BLaER1 treated with 17β-estradiol and CSF1 and Interleukin-3, amounts not matched to agents 10 nM and 100 nM (cell line): ENCODE data around the gene CIPC.

Source experiments
- H3K27ac ChIP-seq, 11 experiments: shearing (Covaris generic); formaldehyde crosslinking; 2 replicates each; pipeline ENCODE4 v1.8.1; 2022
- H3K27me3 ChIP-seq, 11 experiments: shearing (Covaris generic); formaldehyde crosslinking; 2 replicates each; pipeline ENCODE4 v1.8.1; 2022
- H3K36me3 ChIP-seq, 11 experiments: shearing (Covaris generic); formaldehyde crosslinking; 2 replicates each; pipeline ENCODE4 v1.8.1; 2022
- H3K4me1 ChIP-seq, 10 experiments: shearing (Covaris generic); formaldehyde crosslinking; 2 replicates each; pipeline ENCODE4 v1.8.1; 2022
- H3K4me2 ChIP-seq, 11 experiments: shearing (Covaris generic); formaldehyde crosslinking; 2 replicates each; pipeline ENCODE4 v1.8.1; 2022
- H3K4me3 ChIP-seq, 10 experiments: shearing (Covaris generic); formaldehyde crosslinking; 2 replicates each; pipeline ENCODE4 v1.8.1; 2022
- H3K9ac ChIP-seq, 11 experiments: shearing (Covaris generic); formaldehyde crosslinking; 2 replicates each; pipeline ENCODE4 v1.8.1; 2022
- H3K9me3 ChIP-seq, 11 experiments: shearing (Covaris generic); formaldehyde crosslinking; replicated peaks in 1 of 11; 2 replicates each; pipeline ENCODE4 v1.8.1; 2022
- H4K20me1 ChIP-seq, 11 experiments: shearing (Covaris generic); formaldehyde crosslinking; 2 replicates each; pipeline ENCODE4 v1.8.1; 2022
- Cebpa-rat ChIP-seq, 11 experiments: shearing (Covaris generic); IDR thresholded peaks; 2 replicates each; pipeline ENCODE4 v1.8.1; 2022

Gene CIPC

DNA sequence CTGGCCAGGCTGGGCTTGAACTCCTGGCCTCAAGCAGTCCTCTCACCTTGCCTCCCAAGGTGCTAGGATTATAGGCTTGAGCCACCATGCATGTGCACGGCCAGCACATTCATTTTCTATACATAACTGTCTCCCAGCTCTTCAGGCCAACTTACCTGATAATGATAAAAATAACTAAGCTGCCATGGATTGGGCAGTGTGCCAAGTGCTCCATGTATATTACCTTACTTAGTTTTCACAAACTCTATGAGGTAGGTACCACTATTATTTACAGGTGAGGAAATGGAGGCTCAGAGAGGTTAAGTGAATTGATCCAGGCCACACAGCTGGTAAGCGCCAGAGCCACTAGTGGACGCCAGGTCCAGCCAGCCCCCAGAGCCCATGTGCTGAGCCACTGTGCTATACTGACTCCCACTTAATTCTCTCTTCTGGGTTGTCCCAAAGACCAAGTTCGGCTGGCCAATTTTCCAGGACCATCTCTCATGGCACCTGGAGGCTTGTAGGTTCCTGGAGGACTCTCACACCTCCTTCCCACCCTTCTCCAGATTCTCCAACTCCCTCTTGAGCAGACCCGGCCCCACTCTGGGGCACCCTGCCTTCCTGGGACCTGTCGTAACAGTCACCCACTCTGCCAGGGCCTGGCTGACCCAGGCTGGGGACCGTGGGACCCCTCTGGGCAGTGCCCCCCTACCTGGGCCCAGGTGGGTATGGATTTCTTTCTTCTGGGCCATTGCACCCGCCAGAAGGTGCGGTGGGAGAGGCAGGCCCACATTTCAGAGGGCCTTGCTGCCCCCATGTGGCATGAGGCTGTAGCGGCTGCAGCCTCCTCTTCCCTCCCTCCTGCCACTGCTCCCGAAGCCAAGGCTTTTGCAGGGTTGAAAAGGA, 30.2 kb upstream of the CIPC start:
- H3K27ac ChIP-seq, result no peak overlapping the region; a peak in 1 of 22 replicates
- no peak overlapping the region for H3K4me3 ChIP-seq
- no peaks in the 10 kb centered on the region for H3K27me3 ChIP-seq
- H3K9me3 ChIP-seq, result no peaks in the 10 kb centered on the region
- peaks cover 40 to 64% (median 53%) of the 10 kb centered on the region in 10 experiments for H3K4me1 ChIP-seq
- H4K20me1 ChIP-seq, result no peaks in the 10 kb centered on the region
- H3K36me3 ChIP-seq, result no peaks in the 10 kb centered on the region
- no peak for TF ChIP-seq Cebpa-rat (IDR thresholded peaks at IDR 0.05)
- peak overlapping the region in 3 of 11 experiments; percentile 41 to 81 (median 67); a peak in 4 of 22 replicates for H3K4me2 ChIP-seq
- H3K9ac ChIP-seq, result peak overlapping the region in 1 of 11 experiments; percentile 20; a peak in 1 of 22 replicates

DNA sequence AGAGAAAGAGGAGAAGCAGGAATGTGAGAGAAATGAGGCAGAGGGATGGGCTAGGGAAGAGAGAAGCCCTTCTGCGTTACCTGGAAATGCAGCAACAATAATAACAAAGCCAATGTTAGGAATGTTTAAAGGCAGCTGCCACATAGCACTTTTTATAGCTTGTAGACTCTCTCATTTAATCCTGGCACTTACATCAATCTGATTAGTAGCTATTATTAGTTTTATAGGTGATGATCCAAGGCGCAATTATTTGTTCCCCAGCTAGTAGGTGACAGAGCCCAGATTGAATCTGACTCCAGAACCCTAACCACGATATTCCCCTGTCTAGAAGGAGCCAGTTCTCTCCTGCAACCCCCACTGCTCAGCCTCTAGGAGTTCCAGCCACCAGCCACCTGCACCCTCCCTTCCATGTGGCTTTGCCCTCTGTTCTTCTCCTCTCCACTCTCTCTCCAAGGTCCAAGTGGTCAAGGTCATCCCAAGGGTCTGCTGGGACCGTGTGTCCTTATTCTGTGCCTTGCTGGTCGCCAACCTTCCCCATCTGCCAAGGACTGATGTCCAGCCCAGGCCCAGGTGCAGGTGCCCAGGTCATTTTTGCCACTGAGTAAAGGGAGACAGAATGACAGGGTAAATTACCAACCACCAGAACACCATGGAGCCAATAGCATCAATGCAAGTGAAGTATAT, 29.4 kb upstream of the CIPC start:
- peaks cover 34 to 56% (median 46%) of the 10 kb centered on the region in 10 experiments for H3K4me1 ChIP-seq
- H3K36me3 ChIP-seq, result no peaks in the 10 kb centered on the region
- no peaks in the 10 kb centered on the region for H4K20me1 ChIP-seq
- H3K4me3 ChIP-seq, result no peak overlapping the region
- H3K9ac ChIP-seq, result peak overlapping the region in 1 of 11 experiments; percentile 20; a peak in 1 of 22 replicates
- H3K9me3 ChIP-seq, result no peaks in the 10 kb centered on the region
- peak overlapping the region in 3 of 11 experiments; percentile 11 to 81 (median 41); a peak in 3 of 22 replicates for H3K4me2 ChIP-seq
- no peak overlapping the region for H3K27ac ChIP-seq
- no peaks in the 10 kb centered on the region for H3K27me3 ChIP-seq
- no peak for TF ChIP-seq Cebpa-rat (IDR thresholded peaks at IDR 0.05)

- H3K4me2 ChIP-seq, result no peak overlapping the region
- no peak overlapping the region for H3K27ac ChIP-seq
- H3K9me3 ChIP-seq, result 0 out of 22 replicates have a peak, but pooled peaks cover 0 to 5% (median 0%) of the 10 kb centered on the region in 11 experiments
- H3K4me3 ChIP-seq, result no peak overlapping the region
- no peak for TF ChIP-seq Cebpa-rat (IDR thresholded peaks at IDR 0.05)
- no peaks in the 10 kb centered on the region for H3K27me3 ChIP-seq
- H3K4me1 ChIP-seq, result peaks cover 26 to 48% (median 40%) of the 10 kb centered on the region in 10 experiments
- H3K9ac ChIP-seq, result no peak overlapping the region
- H4K20me1 ChIP-seq, result no peaks in the 10 kb centered on the region
- no peaks in the 10 kb centered on the region for H3K36me3 ChIP-seq
Observed at GRCh38 chr14:77069551-77069950, 28.5 kb upstream of the CIPC start.

GRCh38 chr14:77071938-77072388, 26.1 kb upstream of the CIPC start:
- Histone ChIP-seq H3K9me3 (0 out of 22 replicates have a peak, but pooled peaks cover 0 to 5% (median 0%) of the 10 kb centered on the region in 11 experiments), H4K20me1 (no peaks in the 10 kb centered on the region), H3K4me2 (peak overlapping the region in 4 of 11 experiments; percentile 7 to 33 (median 22); a peak in 6 of 22 replicates), H3K36me3 (no peaks in the 10 kb centered on the region), H3K27ac (no peak overlapping the region), H3K9ac (0 out of 22 replicates have a peak overlapping the region, but pooled peaks of 1 of the 11 experiments have one; percentile 10), H3K27me3 (no peaks in the 10 kb centered on the region), H3K4me3 (no peak overlapping the region), H3K4me1 (peaks cover 19 to 44% (median 33%) of the 10 kb centered on the region in 10 experiments)
- no peak for TF ChIP-seq Cebpa-rat (IDR thresholded peaks at IDR 0.05)

DNA sequence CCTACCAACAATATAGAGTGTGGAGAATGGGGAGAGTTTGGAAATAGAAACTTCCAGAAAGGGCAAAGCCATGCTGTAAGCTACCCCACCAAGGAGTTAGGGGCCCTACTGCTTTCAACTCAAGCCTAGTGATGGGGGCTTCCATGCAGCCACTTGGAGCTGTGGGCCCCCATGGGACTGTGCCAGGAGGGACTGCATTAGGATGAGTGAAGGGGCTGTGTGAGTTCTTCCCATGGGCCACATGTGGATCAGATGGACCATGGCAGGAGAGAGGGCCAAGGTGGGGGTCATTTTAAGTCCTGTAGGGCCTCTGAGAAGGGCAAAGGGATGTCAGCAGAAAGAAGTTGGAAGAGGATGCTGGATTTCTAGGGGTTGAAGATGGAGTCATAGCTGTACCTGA, 23.1 kb upstream of the CIPC start:
- H3K27me3 ChIP-seq, result no peaks in the 10 kb centered on the region
- peaks cover 0 to 10% (median 4%) of the 10 kb centered on the region in 11 experiments; a peak in 17 of 22 replicates for H3K9me3 ChIP-seq
- no peak for TF ChIP-seq Cebpa-rat (IDR thresholded peaks at IDR 0.05)
- H3K9ac ChIP-seq, result no peak overlapping the region
- no peak overlapping the region for H3K4me3 ChIP-seq
- no peaks in the 10 kb centered on the region for H3K36me3 ChIP-seq
- peak overlapping the region in 1 of 11 experiments; percentile 75; a peak in 2 of 22 replicates for H3K27ac ChIP-seq
- peaks cover 34 to 59% (median 44%) of the 10 kb centered on the region in 10 experiments for H3K4me1 ChIP-seq
- no peaks in the 10 kb centered on the region for H4K20me1 ChIP-seq
- H3K4me2 ChIP-seq, result peak overlapping the region in 2 of 11 experiments; percentile 63 to 85; a peak in 3 of 22 replicates

GRCh38 chr14:77076113-77076631, 21.9 kb upstream of the CIPC start:
- H3K4me2 ChIP-seq, result peak overlapping the region; percentile 53 to 85 (median 68)
- H3K9ac ChIP-seq, result peak overlapping the region in 6 of 11 experiments; percentile 6 to 80 (median 44); a peak in 6 of 22 replicates
- H3K36me3 ChIP-seq, result peaks cover 0 to 4% (median 0%) of the 10 kb centered on the region in 11 experiments; a peak in 1 of 22 replicates
- H3K27me3 ChIP-seq, result no peaks in the 10 kb centered on the region
- H3K4me3 ChIP-seq, result no peak overlapping the region; a peak in 1 of 20 replicates
- H3K4me1 ChIP-seq, result peaks cover 38 to 64% (median 52%) of the 10 kb centered on the region in 10 experiments
- H3K27ac ChIP-seq, result peak overlapping the region in 10 of 11 experiments; percentile 36 to 79 (median 55); a peak in 16 of 22 replicates
- H3K9me3 ChIP-seq, result peaks cover 0 to 17% (median 12%) of the 10 kb centered on the region in 11 experiments; a peak in 18 of 22 replicates
- no peak for TF ChIP-seq Cebpa-rat (IDR thresholded peaks at IDR 0.05)
- H4K20me1 ChIP-seq, result no peaks in the 10 kb centered on the region

GRCh38 chr14:77077040-77077439, 21.0 kb upstream of the CIPC start:
- H3K9me3 ChIP-seq, result peaks cover 0 to 17% (median 12%) of the 10 kb centered on the region in 11 experiments; a peak in 18 of 22 replicates
- H3K27ac ChIP-seq, result peak overlapping the region; percentile 41 to 79 (median 55); a peak in 17 of 22 replicates
- H3K4me2 ChIP-seq, result peak overlapping the region; percentile 53 to 85 (median 68)
- H3K4me3 ChIP-seq, result 0 out of 20 replicates have a peak overlapping the region, but pooled peaks of 1 of the 10 experiments have one; percentile 2
- peaks cover 0 to 4% (median 0%) of the 10 kb centered on the region in 11 experiments; a peak in 1 of 22 replicates for H3K36me3 ChIP-seq
- no peak for TF ChIP-seq Cebpa-rat (IDR thresholded peaks at IDR 0.05)
- H3K9ac ChIP-seq, result peak overlapping the region in 5 of 11 experiments; percentile 6 to 80 (median 41); a peak in 6 of 22 replicates
- no peaks in the 10 kb centered on the region for H3K27me3 ChIP-seq
- H4K20me1 ChIP-seq, result no peaks in the 10 kb centered on the region
- H3K4me1 ChIP-seq, result peaks cover 46 to 66% (median 57%) of the 10 kb centered on the region in 10 experiments

GRCh38 chr14:77082356-77082755, 15.7 kb upstream of the CIPC start:
- no peaks in the 10 kb centered on the region for H4K20me1 ChIP-seq
- no peak overlapping the region for H3K4me3 ChIP-seq
- peak overlapping the region in 4 of 11 experiments; percentile 12 to 65 (median 51); a peak in 3 of 22 replicates for H3K9ac ChIP-seq
- no peak for TF ChIP-seq Cebpa-rat (IDR thresholded peaks at IDR 0.05)
- H3K4me2 ChIP-seq, result peak overlapping the region in 10 of 11 experiments; percentile 44 to 72 (median 54); a peak in 17 of 22 replicates
- peaks cover 40 to 78% (median 60%) of the 10 kb centered on the region in 10 experiments for H3K4me1 ChIP-seq
- peaks cover 0 to 16% (median 12%) of the 10 kb centered on the region in 11 experiments; a peak in 18 of 22 replicates for H3K9me3 ChIP-seq
- peak overlapping the region in 10 of 11 experiments; percentile 9 to 82 (median 74); a peak in 19 of 22 replicates for H3K27ac ChIP-seq
- no peaks in the 10 kb centered on the region for H3K27me3 ChIP-seq
- H3K36me3 ChIP-seq, result peaks cover 0 to 4% (median 0%) of the 10 kb centered on the region in 11 experiments; a peak in 1 of 22 replicates
